Left lung (tissue), 10 donors: ENCODE results near the gene F7. TPM values are rescaled to one million over a fixed set of nuclear protein-coding genes. Genes with fewer than 3 reads are reported as not detected.

Source experiments
- ATAC-seq: fragments of 200-7000 bp; cut with Tn5 transposase; one replicate; pipeline ENCODE4 v1.9.1; 2020; ENCODE audit warnings: moderate library complexity
- DNase-seq, 4 donors: peaks; one replicate each; pipeline ENCODE4 v3.0.0-alpha.2; 2013 to 2020
- H3K27ac ChIP-seq, 2 donors: fragments of 200-600 bp; sonication (generic) in 1 of 2; one replicate each; pipeline versions ENCODE4 v1.5.0 to v1.8.0; 2020 to 2021
- H3K27me3 ChIP-seq, 2 donors: fragments of 200-600 bp; sonication (generic) in 1 of 2; one replicate each; pipeline versions ENCODE4 v1.5.0 to v1.8.0; 2020 to 2021
- H3K36me3 ChIP-seq, 2 donors: fragments of 200-600 bp; sonication (generic) in 1 of 2; one replicate each; pipeline versions ENCODE4 v1.5.0 to v1.8.0; 2020 to 2021
- H3K4me1 ChIP-seq, 2 donors: fragments of 200-600 bp; one replicate each; pipeline ENCODE4 v1.8.0; 2021
- H3K4me3 ChIP-seq, 2 donors: fragments of 200-600 bp; sonication (generic) in 1 of 2; one replicate each; pipeline versions ENCODE4 v1.5.0 to v1.8.0; 2020 to 2021; ENCODE audit warnings: mild to moderate bottlenecking in 1 of 2
- H3K9me3 ChIP-seq, 2 donors: fragments of 200-600 bp; sonication (generic) in 1 of 2; one replicate each; pipeline versions ENCODE4 v1.5.0 to v1.8.0; 2020 to 2021
- CTCF ChIP-seq, 2 donors: fragments of 200-600 bp; sonication (generic) in 1 of 2; IDR thresholded peaks; one replicate each; pipeline versions ENCODE4 v1.5.0 to v1.8.0; 2021; ENCODE audit warnings: antibody characterized with exemption in 2 of 2
- intact Hi-C, 2 donors: fragments of 100-400 bp; cut with DNase I; formaldehyde crosslinking; loops; one replicate each; pipeline versions ENCODE4 v1.11.2 to v1.14.2; 2022
- polyA plus RNA-seq, 6 donors: library from polyadenylated mRNA; unstranded; fragments of 120-200 nt; gene quantifications; one replicate each; pipeline ENCODE4 v1.2.1, GENCODE V29; 2013; ENCODE audit not compliant: insufficient read length in 6 of 6
- total RNA-seq, 2 donors: library from RNA; stranded (reverse); fragmentation: NEBNext Ultra II Directional; extraction: Animal tissue kit (Norgen Biotek cat#: 25700); gene quantifications; one replicate each; pipeline ENCODE4 v1.2.1, GENCODE V29; 2021
- donor health status: DM: no; HTN: yes; CAD: no.
- donor health status: DM: no; HTN: no; CAD: no.

Gene F7
- total and polyA plus RNA-seq, 8 donors = 0.46 to 1.0 (median 0.89) TPM; not detected in 2

GRCh38 chr13:113123226-113124201 is 17.9 kb downstream of the F7 start:
- Histone ChIP-seq H3K9me3 (no peaks in the 10 kb centered on the region), H3K27me3 (peaks cover 0 to 7% of the 10 kb centered on the region in 2 donors), H3K27ac (no peak overlapping the region), H3K4me3 (no peak overlapping the region), H3K36me3 (no peaks in the 10 kb centered on the region), H3K4me1 (no peaks in the 10 kb centered on the region)
- ATAC-seq (no peak), DNase-seq (peak in 1 of 4 donors; percentile 27)
- TF ChIP-seq CTCF (IDR thresholded peaks at IDR 0.05) = no peak
- intact Hi-C loops = no loop called here

- H3K27me3 ChIP-seq = peaks cover 0 to 12% of the 10 kb centered on the region in 2 donors
- TF ChIP-seq CTCF (IDR thresholded peaks at IDR 0.05) = no peak
- no peak overlapping the region for H3K27ac ChIP-seq
- DNase-seq (no peak), ATAC-seq (no peak)
- H3K9me3 ChIP-seq = no peaks in the 10 kb centered on the region
- H3K36me3 ChIP-seq = no peaks in the 10 kb centered on the region
- H3K4me3 ChIP-seq = no peak overlapping the region
- intact Hi-C loops = no loop called here
- no peaks in the 10 kb centered on the region for H3K4me1 ChIP-seq
Observed at GRCh38 chr13:113124211-113124970, 18.8 kb downstream of the F7 start.

- TF ChIP-seq CTCF (IDR thresholded peaks at IDR 0.05) = no peak
- DNase-seq = peak in 2 of 4 donors; percentile 24 to 33
- Histone ChIP-seq H3K27me3 (peaks cover 0 to 25% of the 10 kb centered on the region in 2 donors), H3K4me3 (no peak overlapping the region), H3K27ac (no peak overlapping the region), H3K9me3 (no peaks in the 10 kb centered on the region), H3K36me3 (no peaks in the 10 kb centered on the region), H3K4me1 (no peaks in the 10 kb centered on the region)
- ATAC-seq = no peak
- intact Hi-C loops = no loop called here
Observed at GRCh38 chr13:113125506-113126264, 20.1 kb downstream of the F7 start.

GRCh38 chr13:113126265-113127150 is 20.9 kb downstream of the F7 start:
- TF ChIP-seq CTCF (IDR thresholded peaks at IDR 0.05) = no peak
- peaks cover 0 to 34% of the 10 kb centered on the region in 2 donors for H3K27me3 ChIP-seq
- intact Hi-C loops = no loop called here
- H3K9me3 ChIP-seq = no peaks in the 10 kb centered on the region
- H3K4me3 ChIP-seq = no peak overlapping the region
- no peaks in the 10 kb centered on the region for H3K36me3 ChIP-seq
- DNase-seq (peak in 1 of 4 donors; percentile 18), ATAC-seq (no peak)
- no peak overlapping the region for H3K27ac ChIP-seq
- no peaks in the 10 kb centered on the region for H3K4me1 ChIP-seq
